Measurements from ENCODE around the gene KANK3. TPM values are rescaled to one million over a fixed set of nuclear protein-coding genes. Genes with fewer than 3 reads are reported as not detected.

Gene KANK3
- total and polyA plus RNA-seq, 10 of the 15 experiments (the other 5 are each of a cell fraction or from before 2014, with no cell fraction given), result 0.03 to 0.93 (median 0.22) TPM; not detected in 1

DNA sequence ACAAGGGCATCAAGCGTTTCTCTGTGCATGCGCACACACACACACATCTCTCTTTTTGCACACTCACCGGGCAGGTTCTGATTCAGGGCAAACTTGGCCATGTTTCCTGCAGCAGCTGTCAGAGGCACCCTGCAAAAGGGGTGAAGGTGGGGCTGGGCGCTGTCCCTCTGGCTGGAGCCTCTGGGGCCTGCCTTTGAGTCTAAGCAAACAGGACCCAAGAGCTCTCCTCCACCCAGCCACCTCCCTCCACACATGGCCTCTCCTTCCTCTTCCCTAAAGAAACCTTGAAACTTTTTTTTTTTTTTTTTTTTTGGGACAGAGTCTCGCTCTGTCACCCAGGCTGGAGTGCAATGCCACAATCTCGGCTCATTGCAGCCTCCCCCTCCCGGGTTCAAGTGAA, 5.3 kb downstream of the KANK3 start:
- TF ChIP-seq POLR2AphosphoS5 (IDR thresholded peaks at IDR 0.05; ENCODE audit: low read length) (no peak), CHD2 (IDR thresholded peaks at IDR 0.05; ENCODE audit: borderline replicate concordance, low read depth, low read length) (no peak), ZBTB40 (IDR thresholded peaks at IDR 0.05; ENCODE audit: borderline replicate concordance) (no peak), CBX5 (IDR thresholded peaks at IDR 0.05; ENCODE audit: low read depth) (no peak), ZNF384 (IDR thresholded peaks at IDR 0.05; ENCODE audit: borderline replicate concordance, low read depth, low read length) (no peak)
- H3K9ac ChIP-seq (ENCODE audit: control insufficient read depth, insufficient read depth, low read length), result no peak overlapping the region
- no peaks in the 10 kb centered on the region for H4K20me1 ChIP-seq (ENCODE audit: control insufficient read depth, insufficient read depth)
- H3K4me1 ChIP-seq (ENCODE audit: control insufficient read depth, insufficient read depth, low read length), result peaks cover 4% of the 10 kb centered on the region
- in situ Hi-C loops (cut with MboI) (no loop called here), intact Hi-C loops (cut with micrococcal nuclease; ENCODE audit: unreplicated experiment) (no loop called here)
- CTCF ChIA-PET, result no interaction called here
- no peaks in the 10 kb centered on the region for H3K9me3 ChIP-seq (replicated peaks; ENCODE audit: control insufficient read depth, insufficient read depth, low read length)
- H2AFZ ChIP-seq (ENCODE audit: control insufficient read depth, low read depth, low read length), result no peak overlapping the region
- no peaks in the 10 kb centered on the region for H3K36me3 ChIP-seq (ENCODE audit: control insufficient read depth in 2 of 2, insufficient read depth in 2 of 2, low read length in 1 of 2)
- peaks cover 2 to 5% of the 10 kb centered on the region in 2 experiments; a peak in 3 of 4 replicates for H3K27me3 ChIP-seq (replicated peaks in 1 of 2; ENCODE audit: control insufficient read depth in 2 of 2, insufficient read depth in 2 of 2, low read length in 1 of 2)
- H3K27ac ChIP-seq (ENCODE audit: control insufficient read depth, insufficient read depth), result no peak overlapping the region
- no peaks in the 10 kb centered on the region for H3K79me2 ChIP-seq (ENCODE audit: control insufficient read depth, insufficient read depth, low read length)
- WGBS (ENCODE audit: insufficient coverage, insufficient replicate concordance, low lambda C conversion rate, missing lambda C conversion rate), result 46% methylated on average over 6 of the region's 7 CpGs
- FAIRE-seq (no peak), DNase-seq (ENCODE audit: low read depth, low spot score) (no peak), ATAC-seq (no peak)
- BruUV-seq (replicated peaks), result no TSS peak
- SMC1A ChIA-PET (ENCODE audit: uncharacterized antibody, unreplicated experiment), result no interaction called here
- no peak overlapping the region for H3K4me2 ChIP-seq (ENCODE audit: control insufficient read depth, insufficient read depth)
- H3K4me3 ChIP-seq, result no peak overlapping the region
- POLR2A ChIA-PET, result no interaction called here
- RAD21 ChIA-PET (ENCODE audit: unreplicated experiment), result interaction anchor here (0.6 kb wide), 1 partner anchor 1541 kb away, joined by 3 read pairs; no protein-coding TSS in a partner anchor

Measured in GM12878 (cell line).